Omental fat pad (tissue), 4 donors: ENCODE data around the gene CERT1. TPM values are rescaled to one million over a fixed set of nuclear protein-coding genes. Genes with fewer than 3 reads are reported as not detected.

Source experiments
- ATAC-seq: fragments of 150-250 bp; one replicate; pipeline ENCODE4 v1.9.1; 2016; ENCODE audit warnings: mild to moderate bottlenecking, moderate library complexity; ENCODE audit not compliant: low FRiP score
- DNase-seq: peaks from one replicate; pipeline ENCODE4 v3.0.0-alpha.2; 2019; ENCODE audit warnings: low spot score
- CTCF ChIP-seq, 3 donors: fragments of 450-650 bp; IDR thresholded peaks; one replicate each; pipeline ENCODE4 v1.5.1; 2016 to 2017; ENCODE audit warnings: antibody characterized with exemption in 3 of 3, mild to moderate bottlenecking in 3 of 3, moderate library complexity in 2 of 3
- total RNA-seq, 4 donors: library from RNA; depleted of rRNA; stranded (reverse); fragments of >200 nt; gene quantifications; one replicate each; pipeline ENCODE4 v1.1.0, GENCODE V29; 2016

The CERT1 gene
- total RNA-seq, 4 donors from 2014 or later: 36.2 to 71.3 (median 53.7) TPM

- TF ChIP-seq CTCF (IDR thresholded peaks at IDR 0.05): no peak
- DNase-seq (no peak), ATAC-seq (no peak)
Observed at GRCh38 chr5:75358117-75358516, 153.3 kb downstream of the CERT1 start.

- TF ChIP-seq CTCF (IDR thresholded peaks at IDR 0.05): no peak
- no peak for DNase-seq
- ATAC-seq: no peak
Observed at GRCh38 chr5:75356719-75357118, 154.7 kb downstream of the CERT1 start.

- ATAC-seq: no peak
- DNase-seq: no peak
- no peak for TF ChIP-seq CTCF (IDR thresholded peaks at IDR 0.05)
Observed at GRCh38 chr5:75355236-75355635, 156.2 kb downstream of the CERT1 start.

GRCh38 chr5:75351139-75351926 lies 160.1 kb downstream of the CERT1 start:
- TF ChIP-seq CTCF (IDR thresholded peaks at IDR 0.05): no peak
- ATAC-seq (no peak), DNase-seq (no peak)

- no peak for TF ChIP-seq CTCF (IDR thresholded peaks at IDR 0.05)
- ATAC-seq (no peak), DNase-seq (no peak)
Observed at GRCh38 chr5:75349663-75350062, 161.8 kb downstream of the CERT1 start.

GRCh38 chr5:75348241-75348640 lies 163.2 kb downstream of the CERT1 start:
- no peak for ATAC-seq
- TF ChIP-seq CTCF (IDR thresholded peaks at IDR 0.05): no peak
- DNase-seq: no peak

- no peak for TF ChIP-seq CTCF (IDR thresholded peaks at IDR 0.05)
- ATAC-seq (no peak), DNase-seq (no peak)
Observed at GRCh38 chr5:75342836-75343235, 168.6 kb downstream of the CERT1 start.
